ENCODE measurements around the gene ARHGAP1.
"Not testable (repeated sequence)": the region's sequence is repeated elsewhere in the genome, so short reads cannot be mapped to it uniquely, and the experiment has no call there.

The ARHGAP1 gene

DNA sequence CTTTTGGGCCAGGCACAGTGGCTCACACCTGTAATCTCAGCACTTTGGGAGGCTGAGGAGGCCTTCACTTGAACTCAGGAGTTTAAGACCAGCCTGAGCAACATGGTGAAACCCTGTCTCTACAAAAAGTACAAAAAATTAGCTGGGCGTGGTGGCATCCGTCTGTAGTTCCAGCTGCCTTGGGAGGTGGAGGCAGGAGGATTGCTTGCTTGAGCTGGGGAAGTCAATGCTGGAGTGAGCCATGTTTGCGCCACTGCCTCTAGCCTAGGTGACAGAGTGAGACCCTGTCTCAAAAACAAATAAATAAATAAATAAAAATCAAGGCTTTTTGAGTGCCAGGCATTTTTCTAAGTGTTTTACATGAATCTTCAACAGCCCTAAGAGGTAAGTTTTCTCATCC lies 29.9 kb downstream of the ARHGAP1 start:
- not testable (repeated sequence) for DNase-seq

DNA sequence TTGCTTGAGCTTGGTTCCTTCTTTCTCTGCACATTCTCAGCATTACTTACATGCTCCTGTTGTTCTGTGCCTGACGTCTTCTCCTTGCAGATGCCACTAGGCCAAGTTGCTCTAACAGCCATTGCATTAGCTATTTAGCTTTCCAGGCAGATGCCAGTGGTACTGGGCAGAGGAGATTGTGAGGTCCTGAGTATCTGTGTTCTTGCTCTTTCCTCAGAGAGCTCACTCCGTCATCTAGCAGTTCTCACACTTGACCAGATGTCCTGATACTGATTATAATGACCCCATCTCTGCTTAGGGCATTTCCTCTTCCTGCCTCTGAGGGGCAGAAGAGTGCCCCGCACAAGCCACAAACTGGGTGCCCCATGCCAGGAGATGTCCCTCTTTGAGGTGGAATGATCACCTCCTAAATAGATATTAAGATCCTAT lies 30.7 kb downstream of the ARHGAP1 start:
- no peak for DNase-seq

DNA sequence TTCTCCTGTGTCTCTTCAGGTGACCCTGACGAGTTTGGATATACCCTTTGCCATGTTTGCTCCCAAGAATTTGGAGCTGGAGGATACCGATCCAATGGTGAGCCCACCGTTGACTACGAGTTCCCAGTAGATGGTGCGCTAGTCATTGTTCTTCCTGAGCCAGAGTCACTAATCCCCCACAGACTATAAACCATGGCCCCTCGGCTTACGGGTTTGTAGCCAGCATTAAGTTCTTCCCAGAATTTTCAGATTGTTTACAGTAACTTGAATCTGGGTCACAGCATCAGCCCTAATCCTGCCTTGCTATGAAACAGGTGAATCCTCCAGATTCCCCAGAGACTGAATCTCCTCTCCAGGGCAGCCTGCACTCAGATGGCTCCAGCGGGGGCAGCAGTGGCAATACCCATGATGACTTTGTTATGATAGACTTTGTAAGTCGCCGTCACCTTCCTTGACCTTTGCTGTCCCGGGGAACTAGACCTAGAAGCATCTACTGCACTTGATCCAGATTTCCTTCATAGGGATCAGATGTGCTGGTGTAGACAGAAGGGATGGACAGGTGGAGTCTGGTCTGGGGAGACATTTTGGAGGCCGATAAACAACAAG lies 31.8 kb downstream of the ARHGAP1 start:
- no peak for DNase-seq

DNA sequence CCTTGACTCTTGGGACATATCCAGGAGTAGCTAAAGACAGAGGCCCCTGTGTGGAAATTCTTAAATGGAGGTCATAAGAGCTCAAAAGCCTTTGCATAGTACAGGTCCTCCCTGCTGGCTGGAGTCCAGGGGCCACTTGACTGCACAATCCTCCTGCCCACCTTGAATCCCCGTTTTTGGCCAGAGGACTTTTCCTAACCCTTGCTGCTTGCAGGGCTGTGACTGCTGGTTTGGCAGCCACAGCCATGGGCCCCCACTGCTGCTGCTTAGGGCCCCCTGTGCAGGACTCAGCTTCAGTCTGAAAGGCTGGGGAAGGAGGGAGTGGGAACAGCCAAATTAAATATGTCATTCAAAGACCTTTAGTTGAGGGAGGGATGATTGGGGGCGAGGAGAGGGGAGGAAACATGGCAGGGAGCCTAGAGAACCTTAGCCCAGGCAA lies 33.4 kb downstream of the ARHGAP1 start:
- DNase-seq = no peak

DNA sequence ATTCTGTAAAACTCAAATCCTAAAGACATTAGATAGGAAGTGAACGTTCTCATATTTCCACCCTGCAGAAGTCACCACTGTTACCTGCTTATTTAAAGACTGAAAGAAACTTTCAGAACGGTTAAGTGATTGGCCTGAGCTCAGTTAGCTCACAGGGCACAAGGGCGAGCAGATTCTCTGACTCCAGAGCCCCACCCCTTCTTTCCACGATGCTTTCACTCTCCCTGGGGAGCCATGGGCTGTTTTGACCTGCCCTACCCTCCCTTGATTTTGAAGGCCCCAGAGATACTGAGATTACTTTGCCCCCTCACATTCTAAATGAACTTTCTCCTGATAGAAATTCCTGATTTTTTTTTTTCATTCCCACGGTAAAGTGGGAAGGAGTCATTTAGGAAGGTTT lies 33.9 kb downstream of the ARHGAP1 start:
- no peak for DNase-seq

DNA sequence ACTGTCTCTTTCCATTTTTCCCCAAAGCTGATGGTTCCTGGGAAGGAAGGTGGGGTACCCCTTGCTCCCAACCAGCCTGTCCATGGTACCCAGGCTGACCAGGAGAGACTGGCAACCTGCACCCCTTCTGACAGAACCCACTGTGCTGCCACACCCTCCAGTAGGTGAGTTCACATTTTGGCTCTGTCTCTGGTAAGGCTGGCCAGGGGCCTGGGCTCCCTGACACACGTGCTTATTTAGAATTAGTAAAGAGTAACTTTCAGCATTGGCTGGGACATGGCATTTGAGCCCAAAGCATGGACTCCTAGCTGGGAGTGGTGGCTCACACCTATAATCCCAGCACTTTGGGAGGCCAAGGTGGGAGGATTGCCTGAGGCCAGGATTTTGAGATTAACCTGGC lies 35.1 kb downstream of the ARHGAP1 start:
- no peak for DNase-seq

DNA sequence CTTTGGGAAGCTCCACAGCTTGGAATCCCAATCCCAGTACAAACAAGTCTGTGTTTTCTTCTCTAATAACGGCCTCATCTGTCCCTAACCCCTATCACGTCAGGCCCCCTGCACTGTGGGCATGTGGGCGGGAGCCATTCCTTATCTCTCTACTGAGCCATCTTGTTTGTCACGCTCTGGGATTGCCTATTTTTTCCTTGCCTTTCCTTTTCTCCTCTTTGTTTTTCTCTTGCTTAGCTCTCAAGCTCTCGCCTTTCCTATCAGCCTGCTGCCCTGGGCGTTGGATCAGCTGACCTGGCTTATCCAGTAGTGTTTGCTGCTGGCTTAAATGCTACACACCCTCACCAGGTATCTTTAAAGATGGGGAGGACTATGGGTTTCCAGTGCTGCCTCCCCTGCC lies 35.8 kb downstream of the ARHGAP1 start:
- no peak for DNase-seq

DNA sequence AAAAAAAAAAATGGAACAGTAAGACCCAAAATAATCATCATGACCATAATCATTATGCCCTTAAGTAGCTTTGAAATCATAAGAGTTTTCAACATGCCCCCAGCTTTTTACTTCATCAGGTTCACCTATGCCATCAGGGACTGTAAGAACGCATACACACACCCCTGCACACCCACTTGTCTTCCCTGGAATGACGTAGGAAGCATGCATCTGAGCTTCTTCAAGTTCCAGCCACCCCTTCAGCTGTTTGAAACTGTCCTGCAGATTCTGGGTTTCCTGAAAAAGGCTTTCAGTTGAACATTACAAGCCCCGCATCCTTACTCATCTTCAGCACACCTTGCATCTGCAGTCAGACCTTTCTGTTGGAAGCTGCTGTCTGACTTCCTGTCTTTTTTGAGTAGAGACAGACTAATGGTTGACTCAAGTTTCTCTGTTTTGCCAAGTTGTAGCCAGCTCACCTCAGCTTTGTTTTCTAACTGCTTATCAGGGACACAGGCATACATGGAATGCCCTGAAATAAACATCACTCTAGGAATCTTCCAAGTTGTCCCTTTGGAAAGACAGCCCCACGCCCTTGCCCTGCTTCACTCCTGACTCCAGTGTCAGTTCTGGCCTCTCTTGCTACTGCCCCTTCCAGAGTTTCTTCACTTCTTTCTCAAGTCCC lies 37.0 kb downstream of the ARHGAP1 start:
- no peak for DNase-seq

DNA sequence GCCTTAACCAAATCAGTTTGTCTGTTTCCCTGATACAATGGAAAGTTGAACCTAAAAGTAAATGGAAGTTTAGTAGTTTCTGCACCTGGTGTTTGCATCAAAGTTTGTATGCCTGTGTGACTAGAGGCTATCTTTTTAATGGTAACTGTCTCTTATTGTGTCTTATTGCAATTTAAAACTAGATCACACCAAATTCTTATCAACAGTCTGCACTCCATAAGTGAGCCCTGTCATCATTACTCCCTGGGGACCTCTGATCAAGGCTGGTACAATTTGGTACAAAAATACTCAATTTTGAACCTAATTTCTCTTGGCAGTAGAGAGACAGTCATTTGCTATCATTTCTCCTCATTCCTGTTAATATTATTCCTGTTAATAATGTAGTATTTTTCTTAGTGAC lies 38.1 kb downstream of the ARHGAP1 start:
- DNase-seq = no peak

DNA sequence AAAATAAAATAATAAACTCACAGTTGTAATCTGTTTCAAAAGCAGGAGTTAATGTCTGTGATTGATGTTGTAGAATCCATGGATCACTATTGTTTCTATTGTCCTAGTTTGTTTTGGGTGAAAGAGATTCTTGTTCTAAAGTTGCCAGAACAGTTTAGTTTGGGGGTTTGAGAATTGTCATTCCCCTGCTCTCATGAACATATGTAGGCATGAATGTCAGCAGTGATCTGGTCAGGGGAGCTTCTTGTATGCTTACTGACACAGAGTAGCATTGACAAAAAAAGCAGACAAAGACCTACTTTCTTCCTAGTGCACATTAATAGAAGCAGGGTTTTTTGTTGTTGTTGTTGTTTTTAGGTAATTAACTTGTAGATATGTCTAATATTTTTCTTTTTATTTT lies 38.6 kb downstream of the ARHGAP1 start:
- DNase-seq = no peak

DNA sequence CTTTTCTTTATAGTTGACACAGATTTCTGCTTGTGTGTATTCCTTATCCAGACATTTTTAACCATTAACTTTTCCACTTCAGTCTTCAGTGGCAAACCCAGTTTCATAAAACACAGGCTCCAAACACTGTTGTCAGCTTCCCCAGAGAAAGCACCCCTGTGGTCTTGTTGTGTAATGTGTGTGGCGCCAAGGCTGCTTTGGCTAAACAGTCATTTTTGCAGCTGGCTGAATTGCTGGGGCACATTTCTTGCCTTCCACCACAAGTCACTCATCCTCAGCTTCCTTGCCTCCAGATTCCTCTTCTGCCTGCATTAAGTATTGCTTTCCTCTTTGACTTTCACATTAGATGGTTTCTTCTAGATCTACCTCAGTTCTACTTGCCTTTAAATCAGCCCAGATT lies 40.5 kb downstream of the ARHGAP1 start:
- no peak for DNase-seq

DNA sequence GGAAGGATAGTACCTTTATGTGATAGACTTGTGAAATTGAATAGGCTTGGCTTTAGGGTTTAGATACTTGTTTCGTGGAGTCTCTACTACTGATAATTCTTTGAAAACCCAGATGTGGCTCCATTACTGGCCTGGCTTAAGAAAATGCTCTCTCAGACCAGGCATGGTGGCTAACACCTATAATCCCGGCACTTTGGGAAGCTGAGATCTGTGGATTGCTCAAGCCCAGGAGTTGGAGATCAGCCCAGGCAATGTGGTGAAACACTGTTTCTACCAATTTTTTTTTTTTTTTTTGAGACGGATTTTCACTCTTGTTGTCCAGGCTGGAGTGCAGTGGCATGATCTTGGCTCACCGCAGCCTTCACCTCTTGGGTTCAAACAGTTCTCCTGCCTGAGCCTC lies 42.2 kb downstream of the ARHGAP1 start:
- no peak for DNase-seq

DNA sequence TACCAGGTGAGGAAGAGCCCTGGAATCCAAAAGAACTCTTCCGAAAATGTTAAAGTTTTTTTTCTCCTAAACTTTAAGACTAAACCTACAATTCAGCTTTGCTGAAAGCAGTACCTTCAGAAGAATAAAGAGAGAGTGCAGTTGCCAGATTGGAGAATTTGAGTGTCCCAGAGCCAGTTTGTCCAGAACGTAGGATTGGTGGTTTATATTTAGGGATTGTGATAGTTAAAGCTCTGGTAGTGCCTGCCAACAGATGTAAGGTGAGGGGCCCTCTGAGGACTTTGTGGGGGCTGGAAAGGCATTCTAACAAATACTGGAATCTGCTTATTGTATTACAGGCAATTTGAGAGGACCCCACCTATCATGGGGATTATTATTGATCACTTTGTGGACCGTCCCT lies 43.2 kb downstream of the ARHGAP1 start:
- DNase-seq = no peak

DNA sequence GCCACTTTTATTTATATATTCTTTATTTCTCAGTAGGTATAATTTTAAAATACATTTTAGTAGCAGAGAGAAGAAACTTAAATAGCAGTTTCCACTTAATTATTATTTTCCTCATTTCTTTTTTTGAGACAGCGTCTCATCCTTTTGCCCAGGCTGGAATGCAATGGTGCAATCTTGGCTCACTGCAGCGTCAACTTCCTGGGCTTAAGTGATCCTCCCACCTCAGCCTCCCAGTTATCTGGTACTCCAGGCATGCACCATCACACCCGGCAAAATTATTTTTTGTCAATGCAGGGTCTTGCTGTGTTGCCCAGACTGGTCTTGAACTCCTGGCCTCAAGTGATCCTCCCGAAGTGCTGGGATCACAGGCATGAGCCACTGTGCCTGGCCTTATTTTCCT lies 44.8 kb downstream of the ARHGAP1 start:
- no peak for DNase-seq

DNA sequence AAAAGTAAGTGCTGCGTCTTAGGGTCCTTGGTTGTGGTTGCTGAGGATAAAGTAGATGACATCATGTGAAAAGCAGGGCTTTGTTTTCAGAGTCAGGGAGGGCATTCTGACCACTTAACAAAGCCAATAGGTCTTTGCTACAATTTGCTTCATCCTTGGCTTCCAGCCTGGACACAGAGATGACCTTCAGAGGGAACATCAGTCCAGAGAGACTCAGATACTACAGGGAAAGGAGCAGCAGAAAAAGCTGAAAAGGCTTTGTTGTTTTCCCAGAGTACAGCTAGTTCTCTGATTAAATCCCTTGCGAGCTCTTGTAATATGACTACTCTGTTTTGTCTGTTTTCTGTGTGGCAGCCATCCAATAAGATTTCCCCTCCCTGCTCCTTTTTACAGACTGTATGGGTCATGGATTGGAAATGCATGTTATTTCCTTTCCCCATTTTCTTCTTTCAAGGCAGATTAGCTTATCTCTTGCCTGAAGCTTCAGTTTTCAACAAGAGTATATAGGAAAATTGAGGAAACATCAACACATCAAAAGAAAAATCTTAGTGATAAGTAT lies 51.2 kb downstream of the ARHGAP1 start:
- no peak for DNase-seq

DNA sequence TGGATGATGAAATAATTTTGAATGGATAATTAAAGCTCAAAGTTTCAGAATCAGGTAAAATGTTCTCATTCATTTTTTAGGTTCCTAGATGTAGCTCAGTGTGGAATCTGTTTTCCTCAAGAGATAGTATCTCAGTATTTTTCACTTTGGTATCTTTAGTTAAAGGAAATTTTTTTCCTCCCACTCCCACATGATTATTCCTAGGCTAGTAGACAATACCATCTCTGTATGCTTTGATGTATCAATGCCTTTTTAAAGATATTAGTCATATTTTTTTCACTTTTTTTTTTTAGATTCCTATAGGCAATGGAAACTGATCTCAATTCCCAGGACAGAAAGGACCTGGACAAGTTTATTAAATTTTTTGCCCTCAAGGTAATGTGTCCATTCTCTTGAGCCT lies 56.4 kb downstream of the ARHGAP1 start:
- DNase-seq = no peak

DNA sequence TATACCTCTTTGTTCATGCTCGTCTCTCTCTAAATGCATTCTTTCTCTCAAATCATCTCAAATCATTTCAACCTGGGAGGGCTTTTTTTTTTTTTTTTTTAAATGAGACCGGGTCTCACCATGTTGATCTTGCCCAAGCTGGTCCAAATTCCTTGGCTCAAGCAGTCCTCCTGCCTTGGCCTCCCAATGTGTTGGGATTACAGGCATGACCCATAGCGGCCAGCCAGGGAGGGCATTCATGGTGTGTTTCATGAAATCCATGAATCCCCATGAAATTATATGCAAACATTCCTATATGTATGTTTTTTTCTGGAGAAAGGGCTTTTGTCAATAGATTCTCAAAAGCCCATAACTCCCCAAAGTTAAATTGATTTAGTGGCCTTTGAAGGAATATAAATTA lies 56.9 kb downstream of the ARHGAP1 start:
- DNase-seq = no peak

DNA sequence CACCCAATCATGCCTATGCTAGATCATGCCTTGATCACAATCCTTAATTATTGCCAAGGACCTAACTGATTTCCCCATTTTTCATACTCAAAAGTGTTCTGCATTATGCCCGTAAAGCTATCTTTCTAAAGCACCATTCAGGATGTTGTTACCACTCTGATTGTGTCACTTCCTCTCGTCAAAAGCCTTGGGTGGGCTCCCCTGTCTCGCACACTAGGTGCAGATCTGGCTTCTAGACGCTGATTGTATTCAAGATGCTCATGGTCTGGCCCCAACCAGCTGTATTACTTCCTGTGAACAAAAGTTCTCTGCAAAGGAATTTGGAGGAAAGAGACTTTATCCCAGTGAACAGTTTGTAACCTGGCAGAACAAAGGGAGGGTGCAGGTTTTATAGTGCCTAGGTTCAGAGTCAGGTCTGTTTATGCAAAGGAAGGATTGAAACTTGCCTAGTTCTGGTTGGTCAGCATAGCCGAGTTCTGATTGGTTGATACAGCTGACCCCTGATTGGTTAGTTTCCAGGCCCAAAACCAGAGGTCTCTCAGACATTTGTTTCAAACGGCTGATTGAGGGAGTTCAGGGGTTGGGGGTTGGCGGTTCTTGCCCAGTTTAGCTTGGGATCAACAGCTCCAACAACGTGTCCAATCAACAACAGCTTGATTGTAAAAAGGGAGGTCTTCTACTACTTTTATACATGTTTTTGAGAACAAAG lies 57.6 kb downstream of the ARHGAP1 start:
- no peak for DNase-seq

DNA sequence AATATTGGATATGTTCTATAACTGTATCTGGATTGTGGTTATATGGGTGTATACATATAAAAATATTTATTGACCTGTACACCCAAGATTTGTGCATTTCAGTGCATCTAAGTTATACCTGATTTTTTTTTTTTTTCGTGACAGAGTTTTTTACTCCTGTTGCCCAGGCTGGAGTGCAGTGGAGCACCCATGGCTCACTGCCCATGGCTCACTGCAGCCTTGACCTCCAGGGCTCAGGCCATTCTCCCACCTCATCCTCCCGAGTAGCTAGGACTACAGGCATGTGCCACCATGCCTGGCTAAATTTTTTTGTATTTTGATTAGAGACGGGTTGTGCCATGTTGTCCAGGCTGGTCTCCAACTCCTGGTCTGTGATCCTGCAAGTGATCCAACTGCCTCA lies 58.8 kb downstream of the ARHGAP1 start:
- DNase-seq = no peak

DNA sequence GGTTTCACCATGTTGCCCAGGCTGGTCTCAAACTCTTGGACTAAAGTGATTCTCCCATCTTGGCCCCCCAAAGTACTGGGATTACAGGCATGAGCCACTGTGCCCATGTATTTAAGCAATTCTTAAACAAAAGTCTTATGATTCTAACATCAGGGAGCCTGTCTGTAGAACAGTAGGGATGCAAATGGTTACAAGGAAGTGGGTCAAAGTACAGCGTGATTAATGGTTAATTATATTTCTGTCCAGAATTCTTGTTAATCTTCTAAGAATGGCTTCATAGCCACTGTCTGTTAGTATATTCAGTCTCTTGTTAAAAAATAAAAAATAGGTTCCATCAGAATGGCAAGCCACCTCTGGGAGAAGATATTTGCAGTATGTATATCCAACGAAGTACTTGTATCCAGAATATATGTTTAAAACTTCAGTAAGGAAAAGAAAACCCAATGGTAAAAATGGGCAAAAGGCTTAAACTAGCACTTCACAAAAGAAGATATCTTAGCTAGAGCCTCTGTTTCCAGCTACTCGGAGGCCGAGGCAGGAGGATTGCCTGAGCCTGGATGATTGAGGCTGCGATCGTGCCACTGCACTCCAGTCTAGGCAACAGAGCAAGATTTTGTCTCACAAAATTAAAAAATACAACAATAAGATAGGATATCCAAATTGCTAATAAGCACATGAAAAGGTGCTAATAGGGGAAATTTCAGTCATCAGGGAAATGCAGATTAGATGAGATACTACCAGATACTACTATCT lies 60.2 kb downstream of the ARHGAP1 start:
- DNase-seq = no peak

DNA sequence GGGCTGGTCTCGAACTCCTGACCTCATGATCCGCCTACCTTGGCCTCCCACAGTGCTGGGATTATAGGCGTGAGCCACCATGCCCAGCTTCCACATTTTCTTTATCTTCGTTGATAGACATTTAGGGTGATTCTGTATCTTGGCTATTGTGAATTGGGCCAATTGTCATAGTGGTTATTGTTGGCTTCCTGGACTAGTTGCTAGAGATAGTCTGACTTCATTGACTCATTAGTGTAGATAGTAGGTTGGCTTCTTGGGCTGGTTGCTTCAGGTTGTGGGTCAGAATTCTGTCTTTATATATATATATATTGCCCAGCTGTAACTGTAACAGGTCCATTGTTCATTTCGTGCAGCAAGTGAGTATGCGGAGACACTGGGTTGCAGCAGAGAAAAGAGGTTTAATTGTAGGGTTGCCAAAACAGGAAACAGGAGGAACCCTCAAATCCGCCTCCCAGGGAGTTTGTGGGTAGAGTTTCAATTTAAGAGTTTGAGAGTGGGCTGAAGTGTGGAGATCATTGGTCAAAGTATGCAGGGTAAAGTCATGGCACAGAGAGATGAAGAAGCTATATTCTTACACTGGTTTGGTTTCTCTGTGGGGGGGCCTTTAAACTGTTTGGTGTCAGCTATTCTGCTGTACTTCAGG lies 61.1 kb downstream of the ARHGAP1 start:
- no peak for DNase-seq

DNA sequence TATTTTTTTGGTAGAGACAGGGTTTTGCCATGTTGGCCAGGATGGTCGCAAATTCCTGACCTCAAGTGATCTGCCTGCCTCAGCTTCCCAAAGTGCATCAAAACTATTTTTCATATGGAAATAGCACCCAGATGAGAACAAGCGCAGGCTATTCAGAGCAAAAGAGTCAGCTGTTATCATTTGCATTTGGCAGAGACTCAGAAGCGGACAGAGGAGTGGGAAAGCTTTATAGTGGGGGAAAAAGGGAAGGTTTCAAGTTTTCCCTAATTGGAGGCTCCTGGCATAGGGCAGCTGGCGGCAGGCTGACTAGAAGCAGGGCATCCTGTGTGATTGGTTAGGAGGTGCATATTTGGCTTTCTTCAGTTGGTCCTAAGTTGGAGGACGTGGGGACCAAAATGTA lies 62.9 kb downstream of the ARHGAP1 start:
- DNase-seq = no peak

Data from stimulated activated CD4-positive, alpha-beta T cell treated with anti-CD3 and anti-CD28 coated beads, Interleukin-1b, Interleukin-23, amount 100 ng/mL, for 48 hours (primary cell).